Astrocyte of the cerebellum (primary cell): ENCODE results near the gene FAM174C.

Experiments
- DNase-seq: peaks from one replicate; pipeline ENCODE4 v3.0.0-alpha.2; 2011; ENCODE audit warnings: low read depth
- H3K4me3 ChIP-seq: 2 replicates; pipeline ENCODE4 v1.5.1; 2011; ENCODE audit warnings: mild to moderate bottlenecking, low read depth, low read length, moderate library complexity
- CTCF ChIP-seq: IDR thresholded peaks from 2 replicates; pipeline ENCODE4 v1.5.1; 2012; ENCODE audit warnings: low read length, low read depth, moderate library complexity, mild to moderate bottlenecking; ENCODE audit errors: missing control alignments
- in situ Hi-C: cut with HindIII; loops from 2 replicates; pipeline ENCODE4 v1.10.0; 2017; ENCODE audit warnings: low sequenced_read_pairs

FAM174C gene

GRCh38 chr19:1252221-1252820 is 23.0 kb upstream of the FAM174C start:
- DNase-seq = no peak
- peak overlapping the region; percentile 77 for H3K4me3 ChIP-seq
- in situ Hi-C loops = no loop called here
- no peak for TF ChIP-seq CTCF

- peak overlapping the region; percentile 77 for H3K4me3 ChIP-seq
- peak; percentile 88 for DNase-seq
- peak; percentile 11 for TF ChIP-seq CTCF
- in situ Hi-C loops = no loop called here
Observed at GRCh38 chr19:1252821-1253513, 22.4 kb upstream of the FAM174C start.

- no peak for TF ChIP-seq CTCF
- in situ Hi-C loops = no loop called here
- H3K4me3 ChIP-seq = peak overlapping the region; percentile 77
- no peak for DNase-seq
Observed at GRCh38 chr19:1253514-1254080, 21.7 kb upstream of the FAM174C start.

- TF ChIP-seq CTCF = no peak
- peak overlapping the region; percentile 77 for H3K4me3 ChIP-seq
- no peak for DNase-seq
- in situ Hi-C loops = no loop called here
Observed at GRCh38 chr19:1254081-1254527, 21.2 kb upstream of the FAM174C start.

- in situ Hi-C loops = no loop called here
- H3K4me3 ChIP-seq = no peak overlapping the region
- no peak for TF ChIP-seq CTCF
- DNase-seq = no peak
Observed at GRCh38 chr19:1254530-1255185, 20.7 kb upstream of the FAM174C start.

- in situ Hi-C loops = no loop called here
- no peak overlapping the region for H3K4me3 ChIP-seq
- no peak for DNase-seq
- no peak for TF ChIP-seq CTCF
Observed at GRCh38 chr19:1255186-1256161, 19.9 kb upstream of the FAM174C start.
